Measurements from ENCODE around the gene ENAM. TPM values are rescaled to one million over a fixed set of nuclear protein-coding genes. Genes with fewer than 3 reads are reported as not detected.

Gene ENAM
- total and polyA plus RNA-seq, 2 of the 8 experiments (the other 6 are each of a cell fraction or from before 2014, with no cell fraction given) = not detected

- Histone ChIP-seq H2BK15ac (ENCODE audit: low read length) (no peak overlapping the region), H3K4me1 (replicated peaks in 1 of 4; ENCODE audit: control insufficient read depth in 3 of 4, insufficient read depth in 4 of 4, low read length in 3 of 4) (peaks cover 0 to 2% (median 0%) of the 10 kb centered on the region in 4 experiments; a peak in 2 of 7 replicates), H3K4ac (replicated peaks; ENCODE audit: insufficient read length, low read depth, low read length) (peak overlapping the region; percentile 79), H3K56ac (replicated peaks; ENCODE audit: insufficient read length, low read depth, low read length) (peak overlapping the region; percentile 20), H3K9ac (replicated peaks in 1 of 4; ENCODE audit: extremely low read depth in 1 of 4, low read depth in 3 of 4, low read length in 3 of 4) (peak overlapping the region; percentile 91 to 94 (median 92)), H3K27me3 (replicated peaks in 1 of 4; ENCODE audit: control insufficient read depth in 3 of 4, extremely low read depth in 1 of 4, insufficient read depth in 3 of 4, low read length in 3 of 4) (no peaks in the 10 kb centered on the region), H2BK120ac (replicated peaks; ENCODE audit: low read depth, low read length) (no peak overlapping the region), H3K23ac (ENCODE audit: insufficient read length) (no peak overlapping the region), H3K23me2 (ENCODE audit: low read depth, low read length) (peaks cover 13% of the 10 kb centered on the region; the same call in 1 of the 2 replicates), H4K8ac (ENCODE audit: extremely low read depth, insufficient read depth, low read length) (peak overlapping the region; percentile 88; the same call in 1 of the 2 replicates), H4K20me1 (replicated peaks in 1 of 2; ENCODE audit: control insufficient read depth in 1 of 2, insufficient read depth in 2 of 2, low read length in 2 of 2) (no peaks in the 10 kb centered on the region), H4K91ac (replicated peaks; ENCODE audit: insufficient read length, low read length) (peak overlapping the region; percentile 70), H3K14ac (ENCODE audit: insufficient read length) (no peak overlapping the region), H3K79me1 (ENCODE audit: low read depth, low read length) (peaks cover 2% of the 10 kb centered on the region; the same call in 1 of the 2 replicates), H2AK5ac (ENCODE audit: low read depth, low read length) (peak overlapping the region; percentile 40; the same call in 1 of the 2 replicates), H2BK5ac (ENCODE audit: low read depth, low read length) (peak overlapping the region; percentile 96), H2AFZ (ENCODE audit: low read length) (peak overlapping the region; percentile 68), H2BK20ac (ENCODE audit: low read length) (no peak overlapping the region), H3K36me3 (ENCODE audit: control insufficient read depth in 2 of 4, insufficient read depth in 4 of 4, low read length in 3 of 4) (peaks cover 0 to 15% (median 1%) of the 10 kb centered on the region in 4 experiments; a peak in 1 of 8 replicates), H2BK12ac (ENCODE audit: low read depth, low read length) (no peak overlapping the region; the same call in 1 of the 2 replicates), H3K18ac (ENCODE audit: extremely low read depth, low read length) (peak overlapping the region; percentile 75; the same call in 1 of the 2 replicates), H4K5ac (ENCODE audit: insufficient read length, low read depth, low read length) (peak overlapping the region; percentile 18), H3K4me3 (ENCODE audit: extremely low read depth in 1 of 4, insufficient read depth in 2 of 4, low read depth in 3 of 4, low read length in 4 of 4) (peak overlapping the region; percentile 79 to 99 (median 91)), H3K4me2 (ENCODE audit: insufficient read depth in 1 of 2, low read depth in 2 of 2, low read length in 2 of 2) (peak overlapping the region; percentile 77 to 93), H3K27ac (ENCODE audit: low read depth, low read length) (peak overlapping the region; percentile 86), H3K79me2 (ENCODE audit: control insufficient read depth in 1 of 2, insufficient read depth in 2 of 2, low read length in 2 of 2) (peaks cover 6 to 32% of the 10 kb centered on the region in 2 experiments), H3K9me3 (ENCODE audit: insufficient read depth in 2 of 2, low read depth in 1 of 2, low read length in 1 of 2) (no peaks in the 10 kb centered on the region)
- CTCF ChIA-PET (ENCODE audit: partially characterized antibody) = interaction anchor here (0.5 to 3.4 kb wide), 12 partner anchors 9 to 270 kb away, joined by 3 to 36 read pairs (median 4); partner anchors contain the start of gene RUFY3
- 5% methylated on average over 19 of the region's 19 CpGs; no CpG with 5 or more reads in 1 of the 2 experiments for WGBS, 2 experiments (ENCODE audit: extremely low coverage in 1 of 2, insufficient coverage in 1 of 2, insufficient read length in 1 of 2, insufficient replicate concordance in 2 of 2, low coverage in 1 of 2, low lambda C conversion rate in 2 of 2, missing lambda C conversion rate in 1 of 2)
- DNase-seq (ENCODE audit: low read depth in 1 of 2, low spot score in 2 of 2) = no peak
- FAIRE-seq = no peak
- POLR2A ChIA-PET (ENCODE audit: partially characterized antibody) = interaction anchor here (0.9 to 7.7 kb wide), 5 partner anchors 12 to 104 kb away, joined by 3 to 86 read pairs (median 4); no protein-coding TSS in a partner anchor
- TF ChIP-seq HDAC6 (IDR thresholded peaks at IDR 0.05; ENCODE audit: low read depth, low read length) = no peak
- no peak for TF ChIP-seq GABPA (IDR thresholded peaks at IDR 0.05; ENCODE audit: borderline replicate concordance, insufficient read depth, low read length)
- peak; percentile 75; the same call in 1 of the 2 replicates for TF ChIP-seq EGR1 (IDR thresholded peaks at IDR 0.05; ENCODE audit: borderline replicate concordance, low read depth, low read length)
- TF ChIP-seq USF2 (IDR thresholded peaks at IDR 0.05; ENCODE audit: low read length) = no peak
- no peak for TF ChIP-seq TEAD4 (IDR thresholded peaks at IDR 0.05; ENCODE audit: low read depth, low read length)
- no peak for TF ChIP-seq SAP30 (IDR thresholded peaks at IDR 0.05; ENCODE audit: insufficient read depth, insufficient replicate concordance, low read length)
- TF ChIP-seq CTBP2 (IDR thresholded peaks at IDR 0.05; ENCODE audit: borderline replicate concordance, insufficient read depth, insufficient read length, low read length) = no peak
- no peak for TF ChIP-seq POLR2A (IDR thresholded peaks at IDR 0.05; ENCODE audit: control extremely low read depth in 1 of 2, low read depth in 2 of 2, low read length in 2 of 2)
- no peak for TF ChIP-seq SRF (IDR thresholded peaks at IDR 0.05; ENCODE audit: low read depth, low read length)
- TF ChIP-seq GTF2F1 (IDR thresholded peaks at IDR 0.05; ENCODE audit: borderline replicate concordance, low read depth, low read length) = no peak
- TF ChIP-seq ZNF274 (IDR thresholded peaks at IDR 0.05; ENCODE audit: borderline replicate concordance, extremely low read depth, low read length) = no peak
- TF ChIP-seq SIRT6 (IDR thresholded peaks at IDR 0.05; ENCODE audit: low read length) = no peak
Measured at GRCh38 chr4:70688795-70689231, 60.3 kb downstream of the ENAM start.

Data from H1 (cell line).